ENCODE data around the gene PRRC1. TPM values are rescaled to one million over a fixed set of nuclear protein-coding genes. Genes with fewer than 3 reads are reported as not detected.

The PRRC1 gene
- total and polyA plus RNA-seq, 9 of the 15 experiments (the other 6 are each of a cell fraction or from before 2014, with no cell fraction given), result 23.4 to 68.7 (median 43.9) TPM

DNA sequence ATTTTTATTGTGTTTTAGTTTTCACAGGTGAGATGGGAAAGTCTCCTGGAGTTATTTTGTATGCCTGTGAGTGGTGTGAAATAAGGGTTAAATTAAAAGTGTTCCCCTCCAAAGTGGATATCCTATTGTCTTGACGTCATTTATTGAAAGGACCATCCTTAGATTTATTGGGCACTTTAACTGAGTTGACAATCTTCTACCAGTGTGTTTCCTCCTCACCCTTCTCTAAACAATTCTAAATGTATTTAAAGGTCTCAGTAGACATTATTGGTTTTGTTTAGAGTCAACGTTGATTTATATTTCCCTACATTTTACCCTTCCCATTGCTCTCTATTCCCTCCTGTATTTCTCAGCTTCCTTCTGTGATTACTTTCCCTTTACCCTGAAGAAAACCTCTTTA, 40.8 kb downstream of the PRRC1 start:
- Histone ChIP-seq H2AFZ (ENCODE audit: low read depth, low read length) (no peak overlapping the region), H3K9ac (ENCODE audit: insufficient read depth in 1 of 2, low read depth in 2 of 2, low read length in 2 of 2) (no peak overlapping the region), H3K27ac (ENCODE audit: extremely low read depth, low read depth, low read length) (no peak overlapping the region), H3K4me2 (ENCODE audit: insufficient read depth, low read length) (no peak overlapping the region), H3K4me1 (replicated peaks in 1 of 2; ENCODE audit: control insufficient read depth in 2 of 2, insufficient read depth in 2 of 2, low read length in 2 of 2) (no peaks in the 10 kb centered on the region), H3K4me3 (no peak overlapping the region), H3K27me3 (ENCODE audit: control insufficient read depth in 2 of 2, insufficient read depth in 2 of 2, low read length in 2 of 2) (no peaks in the 10 kb centered on the region), H3K9me1 (ENCODE audit: control insufficient read depth, insufficient read depth, low read length) (no peaks in the 10 kb centered on the region), H3K9me3 (replicated peaks; ENCODE audit: control insufficient read depth, insufficient read depth, low read depth, low read length) (no peaks in the 10 kb centered on the region), H3K36me3 (ENCODE audit: control insufficient read depth, insufficient read depth, low read length) (peaks cover 17% of the 10 kb centered on the region; the same call in 2 of the 3 replicates), H4K20me1 (replicated peaks; ENCODE audit: control insufficient read depth, insufficient read depth, low read length) (no peaks in the 10 kb centered on the region; the same call in 1 of the 2 replicates), H3K79me2 (ENCODE audit: control insufficient read depth, insufficient read depth, low read length) (no peaks in the 10 kb centered on the region)
- ChIA-PET CTCF (ENCODE audit: low intra/inter-chr PET ratio) (no interaction called here), POLR2A (no interaction called here)
- WGBS (ENCODE audit: insufficient coverage, low coverage, missing lambda C conversion rate), result 36% methylated on average over 2 of the region's 2 CpGs
- intact Hi-C loops (cut with micrococcal nuclease), result no loop called here
- ATAC-seq (no peak), FAIRE-seq (no peak), DNase-seq (ENCODE audit: extremely low read depth in 1 of 4, low spot score in 3 of 4) (no peak)
- in situ Hi-C loops (cut with MboI), result no loop called here
- TF ChIP-seq, protein P1, sequence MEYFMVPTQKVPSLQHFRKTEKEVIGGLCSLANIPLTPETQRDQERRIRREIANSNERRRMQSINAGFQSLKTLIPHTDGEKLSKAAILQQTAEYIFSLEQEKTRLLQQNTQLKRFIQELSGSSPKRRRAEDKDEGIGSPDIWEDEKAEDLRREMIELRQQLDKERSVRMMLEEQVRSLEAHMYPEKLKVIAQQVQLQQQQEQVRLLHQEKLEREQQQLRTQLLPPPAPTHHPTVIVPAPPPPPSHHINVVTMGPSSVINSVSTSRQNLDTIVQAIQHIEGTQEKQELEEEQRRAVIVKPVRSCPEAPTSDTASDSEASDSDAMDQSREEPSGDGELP (CRISPR knock-in tag; IDR thresholded peaks at IDR 0.05; ENCODE audit: borderline replicate concordance), result no peak
- no peak for TF ChIP-seq KAT8 (IDR thresholded peaks at IDR 0.05; ENCODE audit: low read depth)
- TF ChIP-seq, protein P2, sequence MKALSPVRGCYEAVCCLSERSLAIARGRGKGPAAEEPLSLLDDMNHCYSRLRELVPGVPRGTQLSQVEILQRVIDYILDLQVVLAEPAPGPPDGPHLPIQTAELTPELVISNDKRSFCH (CRISPR knock-in tag; IDR thresholded peaks at IDR 0.05), result no peak
- TF ChIP-seq, protein P2 (tag; IDR thresholded peaks at IDR 0.05), result no peak
- no TSS peak for BruUV-seq (replicated peaks)

DNA sequence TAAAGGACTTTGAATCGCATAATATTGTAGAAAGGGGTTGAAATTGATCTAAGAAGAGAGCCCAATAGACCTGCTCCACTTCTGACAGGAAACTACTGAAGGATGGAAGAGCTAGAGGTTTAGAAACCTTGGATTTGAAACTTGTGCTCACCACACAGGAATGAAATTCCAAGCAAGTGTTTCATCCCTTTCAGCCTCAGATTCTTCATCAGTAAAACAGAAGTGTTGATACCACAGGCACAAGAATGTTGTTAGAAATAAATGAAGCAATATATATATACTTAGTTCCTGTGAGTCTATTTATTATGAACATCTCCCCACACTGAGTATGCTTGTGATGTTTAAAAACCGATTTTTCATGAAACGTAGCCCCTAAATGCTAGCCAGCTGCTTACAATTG, 43.8 kb downstream of the PRRC1 start:
- POLR2A ChIA-PET, result no interaction called here
- no peak overlapping the region for H3K27ac ChIP-seq (ENCODE audit: extremely low read depth, low read depth, low read length)
- H3K79me2 ChIP-seq (ENCODE audit: control insufficient read depth, insufficient read depth, low read length), result no peaks in the 10 kb centered on the region
- H3K4me2 ChIP-seq (ENCODE audit: insufficient read depth, low read length), result no peak overlapping the region
- ATAC-seq, result no peak
- FAIRE-seq, result no peak
- H4K20me1 ChIP-seq (replicated peaks; ENCODE audit: control insufficient read depth, insufficient read depth, low read length), result no peaks in the 10 kb centered on the region; the same call in 1 of the 2 replicates
- BruUV-seq (replicated peaks), result no TSS peak
- H2AFZ ChIP-seq (ENCODE audit: low read depth, low read length), result no peak overlapping the region
- intact Hi-C loops (cut with micrococcal nuclease) (loop anchor here (5.0 to 10.0 kb wide), 6 partner anchors 186 to 1344 kb away; partner anchors contain the start of gene SLC12A2), in situ Hi-C loops (cut with MboI) (no loop called here)
- WGBS (ENCODE audit: insufficient coverage, low coverage, missing lambda C conversion rate), result 51% methylated on average over 3 of the region's 3 CpGs
- H3K4me1 ChIP-seq (replicated peaks in 1 of 2; ENCODE audit: control insufficient read depth in 2 of 2, insufficient read depth in 2 of 2, low read length in 2 of 2), result no peaks in the 10 kb centered on the region
- H3K36me3 ChIP-seq (ENCODE audit: control insufficient read depth, insufficient read depth, low read length), result no peaks in the 10 kb centered on the region
- H3K9ac ChIP-seq (ENCODE audit: insufficient read depth in 1 of 2, low read depth in 2 of 2, low read length in 2 of 2), result no peak overlapping the region
- CTCF ChIA-PET (ENCODE audit: low intra/inter-chr PET ratio), result no interaction called here
- H3K9me3 ChIP-seq (replicated peaks; ENCODE audit: control insufficient read depth, insufficient read depth, low read depth, low read length), result no peaks in the 10 kb centered on the region
- no peak overlapping the region for H3K4me3 ChIP-seq
- no peaks in the 10 kb centered on the region for H3K9me1 ChIP-seq (ENCODE audit: control insufficient read depth, insufficient read depth, low read length)
- H3K27me3 ChIP-seq (ENCODE audit: control insufficient read depth in 2 of 2, insufficient read depth in 2 of 2, low read length in 2 of 2), result no peaks in the 10 kb centered on the region
- no peak for DNase-seq (ENCODE audit: extremely low read depth in 1 of 4, low spot score in 3 of 4)
- TF ChIP-seq, protein P3, sequence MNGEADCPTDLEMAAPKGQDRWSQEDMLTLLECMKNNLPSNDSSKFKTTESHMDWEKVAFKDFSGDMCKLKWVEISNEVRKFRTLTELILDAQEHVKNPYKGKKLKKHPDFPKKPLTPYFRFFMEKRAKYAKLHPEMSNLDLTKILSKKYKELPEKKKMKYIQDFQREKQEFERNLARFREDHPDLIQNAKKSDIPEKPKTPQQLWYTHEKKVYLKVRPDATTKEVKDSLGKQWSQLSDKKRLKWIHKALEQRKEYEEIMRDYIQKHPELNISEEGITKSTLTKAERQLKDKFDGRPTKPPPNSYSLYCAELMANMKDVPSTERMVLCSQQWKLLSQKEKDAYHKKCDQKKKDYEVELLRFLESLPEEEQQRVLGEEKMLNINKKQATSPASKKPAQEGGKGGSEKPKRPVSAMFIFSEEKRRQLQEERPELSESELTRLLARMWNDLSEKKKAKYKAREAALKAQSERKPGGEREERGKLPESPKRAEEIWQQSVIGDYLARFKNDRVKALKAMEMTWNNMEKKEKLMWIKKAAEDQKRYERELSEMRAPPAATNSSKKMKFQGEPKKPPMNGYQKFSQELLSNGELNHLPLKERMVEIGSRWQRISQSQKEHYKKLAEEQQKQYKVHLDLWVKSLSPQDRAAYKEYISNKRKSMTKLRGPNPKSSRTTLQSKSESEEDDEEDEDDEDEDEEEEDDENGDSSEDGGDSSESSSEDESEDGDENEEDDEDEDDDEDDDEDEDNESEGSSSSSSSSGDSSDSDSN (IDR thresholded peaks at IDR 0.05; ENCODE audit: borderline replicate concordance in 1 of 2, low read depth in 2 of 2, low read length in 2 of 2), result no peak
- TF ChIP-seq, protein P4, sequence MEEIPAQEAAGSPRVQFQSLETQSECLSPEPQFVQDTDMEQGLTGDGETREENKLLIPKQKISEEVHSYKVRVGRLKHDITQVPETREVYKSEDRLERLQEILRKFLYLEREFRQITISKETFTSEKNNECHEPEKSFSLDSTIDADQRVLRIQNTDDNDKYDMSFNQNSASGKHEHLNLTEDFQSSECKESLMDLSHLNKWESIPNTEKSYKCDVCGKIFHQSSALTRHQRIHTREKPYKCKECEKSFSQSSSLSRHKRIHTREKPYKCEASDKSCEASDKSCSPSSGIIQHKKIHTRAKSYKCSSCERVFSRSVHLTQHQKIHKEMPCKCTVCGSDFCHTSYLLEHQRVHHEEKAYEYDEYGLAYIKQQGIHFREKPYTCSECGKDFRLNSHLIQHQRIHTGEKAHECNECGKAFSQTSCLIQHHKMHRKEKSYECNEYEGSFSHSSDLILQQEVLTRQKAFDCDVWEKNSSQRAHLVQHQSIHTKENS (CRISPR knock-in tag; IDR thresholded peaks at IDR 0.05), result no peak
- TF ChIP-seq, protein P5, sequence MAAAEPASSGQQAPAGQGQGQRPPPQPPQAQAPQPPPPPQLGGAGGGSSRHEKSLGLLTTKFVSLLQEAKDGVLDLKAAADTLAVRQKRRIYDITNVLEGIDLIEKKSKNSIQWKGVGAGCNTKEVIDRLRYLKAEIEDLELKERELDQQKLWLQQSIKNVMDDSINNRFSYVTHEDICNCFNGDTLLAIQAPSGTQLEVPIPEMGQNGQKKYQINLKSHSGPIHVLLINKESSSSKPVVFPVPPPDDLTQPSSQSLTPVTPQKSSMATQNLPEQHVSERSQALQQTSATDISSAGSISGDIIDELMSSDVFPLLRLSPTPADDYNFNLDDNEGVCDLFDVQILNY (CRISPR knock-in tag; IDR thresholded peaks at IDR 0.05), result no peak
- TF ChIP-seq HDAC3 (IDR thresholded peaks at IDR 0.05; ENCODE audit: borderline replicate concordance, partially characterized antibody), result no peak

Measured in K562 (cell line).